ENCODE measurements around the gene PPP1R3F. TPM values are rescaled to one million over a fixed set of nuclear protein-coding genes. Genes with fewer than 3 reads are reported as not detected.

Gene PPP1R3F
- total RNA-seq, 3 donors from 2014 or later: 5.9 to 7.9 (median 7.2) TPM

DNA sequence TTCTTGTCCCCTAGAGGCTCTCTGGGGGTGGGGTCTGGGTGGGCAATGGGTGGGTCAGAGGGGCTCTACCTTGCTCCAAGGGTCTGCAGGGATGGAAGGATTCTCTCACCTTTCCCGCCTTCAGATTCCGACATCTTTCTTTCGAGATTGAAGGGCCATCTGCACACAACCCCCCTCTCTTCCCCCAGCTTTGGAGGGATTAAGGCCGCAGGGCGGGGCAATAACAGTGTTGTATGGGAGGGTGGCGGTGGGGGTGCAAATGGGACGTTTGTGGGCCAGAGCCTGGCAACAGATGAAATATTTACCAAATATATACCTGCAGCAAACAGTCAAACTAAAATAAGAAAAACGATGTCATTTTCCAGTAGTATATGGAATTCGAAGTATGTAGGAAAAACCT is 36.4 kb upstream of the PPP1R3F start, which contains the start of gene CACNA1F:
Gene CACNA1F, minus strand, starts transcription at position 165 of the 400 bp plus-strand sequence. Its CDS starts 31 bp downstream, at position 134.
- Histone ChIP-seq H3K27ac (no peak within 1 kb of the TSS), H3K36me3 (no peaks in the 10 kb centered on the region), H3K9me3 (no peaks in the 10 kb centered on the region), H3K27me3 (peaks cover 0 to 5% of the 10 kb centered on the region in 2 donors), H3K4me3 (peak within 1 kb of the TSS in 1 of 3 donors; percentile 7), H3K4me1 (no peaks in the 10 kb centered on the region)
- no peak for DNase-seq (ENCODE audit: low spot score in 2 of 2)
- intact Hi-C loops (cut with DNase I; ENCODE audit: low total_unique reads): no loop called here
- no peak for TF ChIP-seq POLR2AphosphoS5 (IDR thresholded peaks at IDR 0.05)

DNA sequence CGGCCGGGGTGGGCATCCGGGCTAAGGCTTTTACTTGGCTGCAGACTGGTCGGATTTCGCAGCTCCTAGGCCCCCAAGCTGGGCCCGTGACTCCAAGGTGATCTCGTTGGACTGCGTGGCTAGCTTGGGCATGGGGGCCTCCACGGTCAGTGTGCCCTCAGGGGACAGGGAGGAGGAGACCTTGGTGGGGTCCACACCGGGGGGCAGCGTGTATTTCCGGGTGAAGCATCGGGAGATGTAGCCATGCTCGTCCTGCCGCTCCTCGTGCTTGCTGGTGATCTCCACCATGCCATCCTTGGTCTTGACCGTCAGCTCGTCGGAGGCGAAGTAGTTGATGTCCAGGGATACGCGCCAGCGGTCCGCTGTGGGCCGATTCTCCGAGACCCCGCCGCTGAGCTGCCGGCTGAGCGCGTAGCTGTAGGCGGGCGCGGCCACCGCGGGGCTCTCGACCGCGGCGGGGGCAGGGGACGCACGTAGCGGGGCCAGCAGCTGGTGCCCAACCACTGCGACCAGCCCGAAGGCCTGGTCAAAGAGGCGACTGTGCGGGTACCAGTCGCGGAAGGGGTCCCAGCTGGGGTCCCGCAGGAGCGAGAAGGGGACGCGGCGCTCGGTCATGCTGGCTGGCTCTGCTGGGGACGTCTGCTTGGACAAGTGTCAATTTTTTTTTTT is 35.6 kb upstream of the PPP1R3F start:
- Histone ChIP-seq H3K27me3 (peaks cover 0 to 5% of the 10 kb centered on the region in 2 donors), H3K4me3 (peak overlapping the region in 1 of 3 donors; percentile 7), H3K27ac (no peak overlapping the region), H3K36me3 (no peaks in the 10 kb centered on the region), H3K4me1 (no peaks in the 10 kb centered on the region), H3K9me3 (no peaks in the 10 kb centered on the region)
- intact Hi-C loops (cut with DNase I; ENCODE audit: low total_unique reads): no loop called here
- no peak for DNase-seq (ENCODE audit: low spot score in 2 of 2)
- TF ChIP-seq, protein P1, sequence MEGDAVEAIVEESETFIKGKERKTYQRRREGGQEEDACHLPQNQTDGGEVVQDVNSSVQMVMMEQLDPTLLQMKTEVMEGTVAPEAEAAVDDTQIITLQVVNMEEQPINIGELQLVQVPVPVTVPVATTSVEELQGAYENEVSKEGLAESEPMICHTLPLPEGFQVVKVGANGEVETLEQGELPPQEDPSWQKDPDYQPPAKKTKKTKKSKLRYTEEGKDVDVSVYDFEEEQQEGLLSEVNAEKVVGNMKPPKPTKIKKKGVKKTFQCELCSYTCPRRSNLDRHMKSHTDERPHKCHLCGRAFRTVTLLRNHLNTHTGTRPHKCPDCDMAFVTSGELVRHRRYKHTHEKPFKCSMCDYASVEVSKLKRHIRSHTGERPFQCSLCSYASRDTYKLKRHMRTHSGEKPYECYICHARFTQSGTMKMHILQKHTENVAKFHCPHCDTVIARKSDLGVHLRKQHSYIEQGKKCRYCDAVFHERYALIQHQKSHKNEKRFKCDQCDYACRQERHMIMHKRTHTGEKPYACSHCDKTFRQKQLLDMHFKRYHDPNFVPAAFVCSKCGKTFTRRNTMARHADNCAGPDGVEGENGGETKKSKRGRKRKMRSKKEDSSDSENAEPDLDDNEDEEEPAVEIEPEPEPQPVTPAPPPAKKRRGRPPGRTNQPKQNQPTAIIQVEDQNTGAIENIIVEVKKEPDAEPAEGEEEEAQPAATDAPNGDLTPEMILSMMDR (IDR thresholded peaks at IDR 0.05): no peak
- TF ChIP-seq POLR2A (IDR thresholded peaks at IDR 0.05) (no peak), POLR2AphosphoS5 (IDR thresholded peaks at IDR 0.05) (no peak)

DNA sequence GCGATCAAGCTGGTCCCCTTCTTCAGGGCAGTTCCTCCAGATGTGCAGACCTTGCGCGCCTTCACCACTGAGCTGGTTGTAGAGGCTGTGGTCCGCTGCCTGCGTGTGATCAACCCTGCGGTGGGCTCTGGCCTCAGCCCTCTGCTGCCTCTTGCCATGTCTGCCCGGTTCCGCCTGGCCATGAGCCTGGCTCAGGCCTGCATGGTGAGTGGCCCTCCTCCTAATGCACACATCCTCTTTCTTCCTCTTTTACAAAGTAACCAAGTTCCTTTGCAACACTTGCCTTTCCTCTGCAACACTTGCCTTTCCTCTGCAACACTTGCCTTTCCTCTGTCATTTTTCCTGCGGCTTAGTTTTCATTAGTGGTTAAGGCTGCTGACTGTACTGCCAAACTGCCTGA is 32.5 kb upstream of the PPP1R3F start:
- intact Hi-C loops (cut with DNase I; ENCODE audit: low total_unique reads): no loop called here
- H3K27me3 ChIP-seq: no peaks in the 10 kb centered on the region
- no peak overlapping the region for H3K27ac ChIP-seq
- H3K36me3 ChIP-seq: no peaks in the 10 kb centered on the region
- H3K9me3 ChIP-seq: no peaks in the 10 kb centered on the region
- H3K4me3 ChIP-seq: no peak overlapping the region
- H3K4me1 ChIP-seq: no peaks in the 10 kb centered on the region
- no peak for DNase-seq (ENCODE audit: low spot score in 2 of 2)
- TF ChIP-seq POLR2A (IDR thresholded peaks at IDR 0.05): no peak
- TF ChIP-seq, protein P1 (IDR thresholded peaks at IDR 0.05): no peak
- TF ChIP-seq POLR2AphosphoS5 (IDR thresholded peaks at IDR 0.05): no peak

DNA sequence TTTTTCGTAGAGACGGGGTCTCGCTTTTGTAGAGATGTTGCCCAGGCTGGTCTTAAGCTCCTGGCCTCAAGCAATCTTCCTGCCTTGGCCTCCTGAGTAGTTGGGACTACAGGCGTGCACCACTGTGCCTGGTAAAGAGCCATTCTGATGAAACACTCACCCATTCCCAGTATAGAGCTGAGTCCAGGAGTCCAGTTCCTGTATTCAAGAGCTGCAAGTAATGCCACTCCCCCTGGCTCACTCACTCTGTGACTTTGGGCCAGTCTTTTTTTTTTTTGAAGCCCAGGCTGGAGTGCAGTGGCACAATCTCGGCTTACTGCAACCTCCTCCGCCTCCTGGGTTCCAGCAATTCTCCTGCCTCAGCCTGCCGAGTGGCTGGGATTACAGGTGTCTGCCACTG is 30.9 kb upstream of the PPP1R3F start:
- DNase-seq (ENCODE audit: low spot score in 2 of 2): no peak
- intact Hi-C loops (cut with DNase I; ENCODE audit: low total_unique reads): no loop called here
- Histone ChIP-seq H3K36me3 (no peaks in the 10 kb centered on the region), H3K4me3 (no peak overlapping the region), H3K27ac (no peak overlapping the region), H3K9me3 (no peaks in the 10 kb centered on the region), H3K27me3 (peaks cover 0 to 5% of the 10 kb centered on the region in 2 donors), H3K4me1 (no peaks in the 10 kb centered on the region)
- TF ChIP-seq, protein P1 (IDR thresholded peaks at IDR 0.05): no peak
- TF ChIP-seq POLR2A (IDR thresholded peaks at IDR 0.05) (no peak), POLR2AphosphoS5 (IDR thresholded peaks at IDR 0.05) (no peak)

DNA sequence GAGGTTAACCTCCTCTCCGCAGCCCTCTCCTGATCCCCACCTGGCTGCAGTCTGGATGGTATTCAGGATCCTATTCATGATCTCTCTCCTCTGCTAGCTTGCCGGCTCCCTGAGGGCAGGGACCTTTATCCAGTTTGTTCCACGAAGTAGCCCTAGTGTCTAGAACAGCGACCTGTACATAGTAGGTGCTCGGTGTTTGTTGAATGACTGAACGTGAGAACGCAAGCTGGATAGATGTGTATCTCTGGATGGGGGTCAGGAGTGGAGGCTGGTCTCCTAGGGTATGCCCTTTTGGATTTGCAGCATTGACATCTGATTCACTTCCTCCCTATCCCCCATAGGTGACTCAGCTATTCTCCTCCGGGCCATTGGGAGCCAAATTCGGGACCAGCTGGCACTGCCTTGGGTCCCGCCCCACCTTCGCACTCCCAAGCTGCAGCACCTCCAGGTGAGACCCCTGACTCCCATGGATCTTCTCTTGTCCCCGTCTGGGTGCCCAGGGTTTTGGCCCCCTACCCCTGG is 27.0 kb upstream of the PPP1R3F start:
- DNase-seq (ENCODE audit: low spot score in 2 of 2): no peak

More for the DNA sequence above, 27.0 kb upstream of the PPP1R3F start:
- peaks cover 0 to 19% of the 10 kb centered on the region in 2 donors for H3K27me3 ChIP-seq
- H3K27ac ChIP-seq: no peak overlapping the region
- H3K9me3 ChIP-seq: no peaks in the 10 kb centered on the region
- no peak overlapping the region for H3K4me3 ChIP-seq
- intact Hi-C loops (cut with DNase I; ENCODE audit: low total_unique reads): loop anchor here (5.0 kb wide), 1 partner anchor 1535 kb away; no protein-coding TSS in a partner anchor
- H3K36me3 ChIP-seq: no peaks in the 10 kb centered on the region
- no peak for TF ChIP-seq POLR2A (IDR thresholded peaks at IDR 0.05)
- no peak for TF ChIP-seq POLR2AphosphoS5 (IDR thresholded peaks at IDR 0.05)
- TF ChIP-seq, protein P1 (IDR thresholded peaks at IDR 0.05): no peak
- no peaks in the 10 kb centered on the region for H3K4me1 ChIP-seq

Measured in breast epithelium (tissue), 4 donors.